WERI-Rb-1 (cell line): ENCODE measurements around the gene IL11RA.

Experiments
- DNase-seq: peaks from one replicate; pipeline ENCODE4 v3.0.0-alpha.2; 2020
- H3K27ac ChIP-seq: fragments of 250-450 bp; sonication (Bioruptor Pico); 2 replicates; pipeline ENCODE4 v1.5.1; 2020; ENCODE audit warnings: mild to moderate bottlenecking, moderate library complexity
- H3K27me3 ChIP-seq: fragments of 250-450 bp; sonication (Bioruptor Pico); 2 replicates; pipeline ENCODE4 v1.5.1; 2021; ENCODE audit warnings: mild to moderate bottlenecking, low read depth, moderate library complexity; ENCODE audit not compliant: insufficient read depth, severe bottlenecking
- H3K36me3 ChIP-seq: fragments of 250-450 bp; sonication (Bioruptor Pico); 2 replicates; pipeline ENCODE4 v1.5.1; 2020; ENCODE audit warnings: mild to moderate bottlenecking, moderate library complexity
- H3K4me3 ChIP-seq: 2 replicates; pipeline ENCODE4 v1.5.1; 2011; ENCODE audit warnings: low read depth, mild to moderate bottlenecking, control low read depth, low read length
- H3K9me3 ChIP-seq: fragments of 250-450 bp; sonication (Bioruptor Pico); 2 replicates; pipeline ENCODE4 v1.5.1; 2021; ENCODE audit warnings: mild to moderate bottlenecking, moderate library complexity; ENCODE audit not compliant: severe bottlenecking
- TF ChIP-seq, protein P1 (sequence below): IDR thresholded peaks from 2 replicates; pipeline ENCODE4 v1.5.1; 2011; ENCODE audit warnings: low read depth, mild to moderate bottlenecking, control low read depth, inconsistent platforms, low read length

The IL11RA gene

DNA sequence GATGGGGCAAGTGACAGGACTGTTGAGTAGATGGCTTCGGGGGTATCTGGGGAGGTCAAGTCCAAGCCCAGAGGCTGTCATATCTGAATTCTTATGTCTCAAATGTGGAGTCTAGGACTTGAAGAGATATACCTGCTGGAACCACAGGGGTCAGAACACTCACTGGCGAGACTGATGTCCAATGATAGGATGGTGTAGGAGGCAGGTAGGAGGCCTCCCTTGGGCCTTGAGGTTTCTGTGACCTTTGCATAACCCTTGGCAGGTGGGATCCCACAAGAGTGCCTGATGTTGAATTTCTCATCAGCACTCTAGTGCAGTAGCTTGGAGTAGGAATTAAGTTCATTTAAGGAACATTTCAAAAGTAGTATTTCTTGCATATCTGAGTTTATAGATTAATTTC, 55.1 kb downstream of the IL11RA start:
- no peak overlapping the region for H3K4me3 ChIP-seq
- no peak for DNase-seq
- TF ChIP-seq, protein P1, sequence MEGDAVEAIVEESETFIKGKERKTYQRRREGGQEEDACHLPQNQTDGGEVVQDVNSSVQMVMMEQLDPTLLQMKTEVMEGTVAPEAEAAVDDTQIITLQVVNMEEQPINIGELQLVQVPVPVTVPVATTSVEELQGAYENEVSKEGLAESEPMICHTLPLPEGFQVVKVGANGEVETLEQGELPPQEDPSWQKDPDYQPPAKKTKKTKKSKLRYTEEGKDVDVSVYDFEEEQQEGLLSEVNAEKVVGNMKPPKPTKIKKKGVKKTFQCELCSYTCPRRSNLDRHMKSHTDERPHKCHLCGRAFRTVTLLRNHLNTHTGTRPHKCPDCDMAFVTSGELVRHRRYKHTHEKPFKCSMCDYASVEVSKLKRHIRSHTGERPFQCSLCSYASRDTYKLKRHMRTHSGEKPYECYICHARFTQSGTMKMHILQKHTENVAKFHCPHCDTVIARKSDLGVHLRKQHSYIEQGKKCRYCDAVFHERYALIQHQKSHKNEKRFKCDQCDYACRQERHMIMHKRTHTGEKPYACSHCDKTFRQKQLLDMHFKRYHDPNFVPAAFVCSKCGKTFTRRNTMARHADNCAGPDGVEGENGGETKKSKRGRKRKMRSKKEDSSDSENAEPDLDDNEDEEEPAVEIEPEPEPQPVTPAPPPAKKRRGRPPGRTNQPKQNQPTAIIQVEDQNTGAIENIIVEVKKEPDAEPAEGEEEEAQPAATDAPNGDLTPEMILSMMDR: no peak
- no peaks in the 10 kb centered on the region for H3K36me3 ChIP-seq
- H3K27ac ChIP-seq: no peak overlapping the region
- H3K27me3 ChIP-seq: no peaks in the 10 kb centered on the region
- no peaks in the 10 kb centered on the region for H3K9me3 ChIP-seq

DNA sequence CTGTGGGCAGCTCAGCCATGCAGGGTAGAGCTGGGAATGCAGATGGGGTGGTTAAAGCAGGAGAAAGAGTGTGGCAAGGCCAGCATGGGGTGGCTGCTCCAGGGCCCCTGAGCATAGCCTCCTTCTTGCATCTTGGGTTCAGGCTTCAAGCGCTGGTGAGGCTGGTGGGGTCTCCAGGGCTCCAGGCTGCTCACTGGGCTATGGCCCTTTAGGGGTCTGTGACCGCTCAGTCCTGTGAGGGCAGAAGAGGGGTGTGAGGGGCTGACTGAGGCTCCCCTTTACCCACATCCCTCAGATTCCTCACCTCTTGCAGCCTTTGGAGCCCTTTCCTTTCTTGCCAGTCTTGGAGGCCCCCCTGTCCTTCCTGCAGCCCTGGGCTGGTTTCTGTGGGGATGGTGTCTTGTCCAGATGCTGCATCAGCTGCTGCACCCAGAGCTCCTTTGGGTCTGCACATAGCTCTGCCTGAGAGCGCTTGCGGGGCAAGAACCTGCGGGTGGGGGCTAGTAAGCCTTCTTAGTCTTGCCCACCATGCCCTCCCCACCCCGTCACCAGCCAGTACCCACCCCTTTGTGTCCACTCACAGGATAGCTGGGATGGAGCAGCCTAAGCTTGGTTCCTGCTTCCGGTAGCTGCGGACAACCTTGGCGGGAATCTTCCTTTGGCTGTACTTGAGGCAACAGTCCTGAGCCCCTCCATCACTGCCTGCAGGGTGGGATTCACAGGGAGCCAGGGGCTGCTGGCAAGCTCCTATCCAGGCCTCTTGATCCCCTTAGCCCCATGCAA, 57.4 kb downstream of the IL11RA start:
- no peaks in the 10 kb centered on the region for H3K36me3 ChIP-seq
- no peak overlapping the region for H3K27ac ChIP-seq
- TF ChIP-seq, protein P1: no peak
- no peak overlapping the region for H3K4me3 ChIP-seq
- no peaks in the 10 kb centered on the region for H3K27me3 ChIP-seq
- DNase-seq: no peak
- no peaks in the 10 kb centered on the region for H3K9me3 ChIP-seq

DNA sequence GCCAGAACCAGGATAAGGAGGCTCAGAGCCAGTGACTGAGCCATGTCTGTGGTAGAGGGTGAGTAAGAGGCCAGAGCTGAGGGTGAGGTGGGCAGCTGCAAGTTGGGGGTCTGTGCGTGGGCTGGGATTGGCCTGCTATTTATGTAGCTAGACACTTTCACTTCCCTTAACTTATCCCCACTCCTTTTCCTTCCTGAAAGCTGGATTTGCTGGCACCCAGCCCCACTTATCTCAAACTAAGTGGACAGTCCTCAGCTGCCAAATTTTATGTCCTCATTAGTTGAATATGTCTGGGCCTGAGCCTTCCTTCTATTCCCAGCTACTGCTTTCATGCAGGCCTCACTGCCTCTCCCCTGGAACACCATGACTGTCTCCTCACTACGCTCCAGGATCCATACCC, 58.0 kb downstream of the IL11RA start, which contains the start of gene CCL21:
CCL21 (minus strand) TSS at position 114 of the 400 bp plus-strand sequence; CDS start at position 44, 70 bp downstream.
- TF ChIP-seq, protein P1: no peak
- H3K4me3 ChIP-seq: no peak within 1 kb of the TSS

More for the DNA sequence above, 58.0 kb downstream of the IL11RA start, which contains the start of gene CCL21:
- DNase-seq: no peak
- Histone ChIP-seq H3K9me3 (no peaks in the 10 kb centered on the region), H3K36me3 (no peaks in the 10 kb centered on the region), H3K27me3 (no peaks in the 10 kb centered on the region), H3K27ac (no peak within 1 kb of the TSS)
